DND-41 (cell line): ENCODE data around the gene CCDC13.

Experiments used
- EZH2 ChIP-seq: IDR thresholded peaks from 3 replicates; pipeline ENCODE4 v1.6.1; 2012; ENCODE audit warnings: borderline replicate concordance, low read depth, mild to moderate bottlenecking, moderate library complexity, low read length, inconsistent platforms; ENCODE audit not compliant: severe bottlenecking
- TF ChIP-seq, protein P1 (sequence below): IDR thresholded peaks from 2 replicates; pipeline ENCODE4 v1.5.1; 2012; ENCODE audit warnings: borderline replicate concordance, low read length, moderate library complexity, mild to moderate bottlenecking; ENCODE audit not compliant: poor library complexity, severe bottlenecking; ENCODE audit errors: extremely low read depth

DNA sequence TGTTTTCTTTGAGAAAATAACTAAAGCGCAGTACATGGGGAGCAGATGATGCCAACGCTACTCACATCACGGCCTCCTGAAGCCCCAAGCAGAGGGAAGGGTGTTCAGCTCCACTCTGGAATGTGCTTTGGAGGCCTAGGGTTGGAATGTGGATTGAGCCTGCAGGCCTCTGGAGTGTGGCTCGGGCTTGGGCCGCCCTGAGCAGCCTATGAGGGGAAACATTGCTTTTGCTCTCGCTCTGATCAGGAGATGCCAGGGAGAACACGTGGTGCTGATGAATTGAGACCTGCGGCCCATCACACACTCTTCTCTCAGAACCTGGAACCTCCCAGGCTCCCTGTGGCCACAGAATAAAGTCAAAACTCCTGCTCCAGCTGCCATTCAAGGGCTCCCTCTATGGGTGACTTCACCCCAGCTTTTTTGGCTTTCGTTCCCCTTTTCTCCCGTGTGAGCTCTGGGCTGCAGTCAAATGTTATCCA, 23.3 kb downstream of the CCDC13 start:
- TF ChIP-seq, protein P1, sequence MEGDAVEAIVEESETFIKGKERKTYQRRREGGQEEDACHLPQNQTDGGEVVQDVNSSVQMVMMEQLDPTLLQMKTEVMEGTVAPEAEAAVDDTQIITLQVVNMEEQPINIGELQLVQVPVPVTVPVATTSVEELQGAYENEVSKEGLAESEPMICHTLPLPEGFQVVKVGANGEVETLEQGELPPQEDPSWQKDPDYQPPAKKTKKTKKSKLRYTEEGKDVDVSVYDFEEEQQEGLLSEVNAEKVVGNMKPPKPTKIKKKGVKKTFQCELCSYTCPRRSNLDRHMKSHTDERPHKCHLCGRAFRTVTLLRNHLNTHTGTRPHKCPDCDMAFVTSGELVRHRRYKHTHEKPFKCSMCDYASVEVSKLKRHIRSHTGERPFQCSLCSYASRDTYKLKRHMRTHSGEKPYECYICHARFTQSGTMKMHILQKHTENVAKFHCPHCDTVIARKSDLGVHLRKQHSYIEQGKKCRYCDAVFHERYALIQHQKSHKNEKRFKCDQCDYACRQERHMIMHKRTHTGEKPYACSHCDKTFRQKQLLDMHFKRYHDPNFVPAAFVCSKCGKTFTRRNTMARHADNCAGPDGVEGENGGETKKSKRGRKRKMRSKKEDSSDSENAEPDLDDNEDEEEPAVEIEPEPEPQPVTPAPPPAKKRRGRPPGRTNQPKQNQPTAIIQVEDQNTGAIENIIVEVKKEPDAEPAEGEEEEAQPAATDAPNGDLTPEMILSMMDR, result peak; percentile 44
- TF ChIP-seq EZH2, result no peak
